EL (cell line): ENCODE measurements around the gene XIRP1.
"Not testable (repeated sequence)": the region's sequence is repeated elsewhere in the genome, so short reads cannot be mapped to it uniquely, and the experiment has no call there.

ENCODE experiments used
- DNase-seq: peaks from one replicate; pipeline ENCODE4 v3.0.0-alpha.2; 2016

XIRP1 gene, protein sequence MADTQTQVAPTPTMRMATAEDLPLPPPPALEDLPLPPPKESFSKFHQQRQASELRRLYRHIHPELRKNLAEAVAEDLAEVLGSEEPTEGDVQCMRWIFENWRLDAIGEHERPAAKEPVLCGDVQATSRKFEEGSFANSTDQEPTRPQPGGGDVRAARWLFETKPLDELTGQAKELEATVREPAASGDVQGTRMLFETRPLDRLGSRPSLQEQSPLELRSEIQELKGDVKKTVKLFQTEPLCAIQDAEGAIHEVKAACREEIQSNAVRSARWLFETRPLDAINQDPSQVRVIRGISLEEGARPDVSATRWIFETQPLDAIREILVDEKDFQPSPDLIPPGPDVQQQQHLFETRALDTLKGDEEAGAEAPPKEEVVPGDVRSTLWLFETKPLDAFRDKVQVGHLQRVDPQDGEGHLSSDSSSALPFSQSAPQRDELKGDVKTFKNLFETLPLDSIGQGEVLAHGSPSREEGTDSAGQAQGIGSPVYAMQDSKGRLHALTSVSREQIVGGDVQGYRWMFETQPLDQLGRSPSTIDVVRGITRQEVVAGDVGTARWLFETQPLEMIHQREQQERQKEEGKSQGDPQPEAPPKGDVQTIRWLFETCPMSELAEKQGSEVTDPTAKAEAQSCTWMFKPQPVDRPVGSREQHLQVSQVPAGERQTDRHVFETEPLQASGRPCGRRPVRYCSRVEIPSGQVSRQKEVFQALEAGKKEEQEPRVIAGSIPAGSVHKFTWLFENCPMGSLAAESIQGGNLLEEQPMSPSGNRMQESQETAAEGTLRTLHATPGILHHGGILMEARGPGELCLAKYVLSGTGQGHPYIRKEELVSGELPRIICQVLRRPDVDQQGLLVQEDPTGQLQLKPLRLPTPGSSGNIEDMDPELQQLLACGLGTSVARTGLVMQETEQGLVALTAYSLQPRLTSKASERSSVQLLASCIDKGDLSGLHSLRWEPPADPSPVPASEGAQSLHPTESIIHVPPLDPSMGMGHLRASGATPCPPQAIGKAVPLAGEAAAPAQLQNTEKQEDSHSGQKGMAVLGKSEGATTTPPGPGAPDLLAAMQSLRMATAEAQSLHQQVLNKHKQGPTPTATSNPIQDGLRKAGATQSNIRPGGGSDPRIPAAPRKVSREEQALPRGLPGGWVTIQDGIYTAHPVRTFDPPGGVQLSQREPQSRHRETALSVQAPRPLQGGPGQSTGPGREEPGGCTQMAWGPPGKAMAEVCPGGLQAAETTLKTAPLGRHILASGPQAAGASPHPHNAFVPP (N-terminal part only)

GRCh38 chr3:39192490-39193092 is at the start of gene XIRP1:
TSS of gene XIRP1 (minus strand) at chr3:39192595. CDS start at chr3:39189445, 3,150 bp downstream.
- DNase-seq, result peak; percentile 31

DNA sequence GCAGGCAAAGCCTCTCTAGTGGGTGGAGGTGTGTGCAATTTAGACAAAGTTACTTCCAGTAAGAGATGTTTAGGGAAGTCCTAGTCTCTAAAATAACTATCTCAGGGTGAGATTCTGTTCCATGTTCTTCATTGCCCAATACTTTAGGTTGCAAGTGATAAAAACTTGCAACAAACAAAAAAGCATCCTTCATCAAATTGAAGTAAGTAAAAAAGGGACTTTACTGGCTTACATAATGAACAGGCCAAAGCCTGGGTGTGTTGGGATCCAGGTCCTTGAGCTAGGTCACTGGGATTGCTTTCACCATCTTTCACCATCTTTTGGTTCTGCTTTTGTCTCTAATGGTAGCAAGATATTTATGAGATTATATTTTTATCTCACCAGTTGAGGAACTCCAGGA is 49.2 kb upstream of the XIRP1 start:
- no peak for DNase-seq

DNA sequence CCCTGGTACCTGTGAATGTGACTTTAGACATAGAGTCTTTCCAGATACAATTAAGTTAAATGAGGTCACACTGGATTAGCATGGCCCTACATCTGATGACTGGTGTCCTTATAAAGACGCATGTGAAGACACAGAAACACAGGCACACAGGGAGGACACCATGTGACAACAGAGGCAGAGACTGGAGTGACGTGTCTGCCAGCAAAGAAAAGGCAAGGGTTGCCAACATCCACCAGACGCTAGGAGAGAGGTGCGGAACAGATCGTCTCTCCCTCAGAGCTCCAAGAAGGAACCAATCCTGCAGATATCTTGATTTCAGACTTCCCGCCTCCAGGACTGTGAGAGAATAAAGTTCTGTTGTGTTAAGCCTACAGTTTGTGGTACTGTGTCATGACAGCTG is 44.6 kb upstream of the XIRP1 start:
- DNase-seq, result no peak

GRCh38 chr3:39234651-39235050 is 42.3 kb upstream of the XIRP1 start:
- no peak for DNase-seq

DNA sequence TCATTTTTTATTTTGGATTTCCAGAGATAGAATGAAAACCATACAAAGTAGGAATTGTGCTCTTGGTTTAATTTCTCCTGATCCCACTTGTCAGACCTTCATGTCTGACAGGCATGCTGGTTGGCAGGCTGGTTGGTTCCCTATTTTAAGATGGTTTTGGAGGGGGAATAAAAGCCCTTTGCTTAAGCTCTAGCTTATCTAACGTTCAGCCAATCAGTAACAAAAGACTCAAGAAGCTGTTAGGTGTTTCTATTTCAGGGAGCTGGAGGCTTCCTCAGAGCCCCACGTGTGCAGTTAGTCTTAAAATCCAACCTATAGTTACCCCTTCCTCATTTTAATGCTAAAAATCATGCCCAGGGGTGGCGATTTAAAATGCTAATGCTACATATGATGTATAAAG is 40.5 kb upstream of the XIRP1 start:
- no peak for DNase-seq

GRCh38 chr3:39230453-39230852 is 38.1 kb upstream of the XIRP1 start:
- DNase-seq, result no peak

DNA sequence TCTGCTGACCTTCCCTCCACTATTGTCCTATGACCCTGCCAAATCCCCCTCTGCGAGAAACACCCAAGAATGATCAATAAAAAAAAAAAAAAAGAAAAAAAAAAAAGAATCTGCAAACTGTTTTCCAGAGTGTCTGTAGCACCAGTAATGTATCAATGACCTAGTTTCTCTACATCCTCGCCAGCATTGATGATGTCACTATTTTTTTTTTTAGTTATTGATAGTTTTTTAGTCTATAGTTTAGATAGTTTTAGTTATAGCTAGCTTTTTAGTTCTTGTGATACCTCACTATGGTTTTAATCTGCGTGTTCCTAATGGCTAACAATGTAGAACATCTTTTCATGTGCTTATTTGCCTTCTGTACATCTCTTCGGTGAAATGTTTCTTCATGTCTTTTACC is 36.1 kb upstream of the XIRP1 start:
- DNase-seq, result no peak

DNA sequence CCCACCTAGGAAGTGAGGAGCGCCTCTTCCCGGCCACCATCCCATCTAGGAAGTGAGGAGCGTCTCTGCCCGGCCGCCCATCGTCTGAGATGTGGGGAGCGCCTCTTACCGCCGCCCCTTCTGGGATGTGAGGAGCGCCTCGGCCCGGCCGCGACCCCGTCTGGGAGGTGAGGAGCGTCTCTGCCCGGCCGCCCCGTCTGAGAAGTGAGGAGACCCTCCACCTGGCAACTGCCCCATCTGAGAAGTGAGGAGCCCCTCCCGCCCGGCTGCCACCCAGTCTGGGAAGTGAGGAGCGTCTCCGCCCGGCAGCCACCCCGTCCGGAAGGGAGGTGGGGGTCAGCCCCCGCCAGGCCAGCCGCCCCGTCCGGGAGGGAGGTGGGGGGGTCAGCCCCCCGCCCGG is 35.2 kb upstream of the XIRP1 start:
- not testable (repeated sequence) for DNase-seq

DNA sequence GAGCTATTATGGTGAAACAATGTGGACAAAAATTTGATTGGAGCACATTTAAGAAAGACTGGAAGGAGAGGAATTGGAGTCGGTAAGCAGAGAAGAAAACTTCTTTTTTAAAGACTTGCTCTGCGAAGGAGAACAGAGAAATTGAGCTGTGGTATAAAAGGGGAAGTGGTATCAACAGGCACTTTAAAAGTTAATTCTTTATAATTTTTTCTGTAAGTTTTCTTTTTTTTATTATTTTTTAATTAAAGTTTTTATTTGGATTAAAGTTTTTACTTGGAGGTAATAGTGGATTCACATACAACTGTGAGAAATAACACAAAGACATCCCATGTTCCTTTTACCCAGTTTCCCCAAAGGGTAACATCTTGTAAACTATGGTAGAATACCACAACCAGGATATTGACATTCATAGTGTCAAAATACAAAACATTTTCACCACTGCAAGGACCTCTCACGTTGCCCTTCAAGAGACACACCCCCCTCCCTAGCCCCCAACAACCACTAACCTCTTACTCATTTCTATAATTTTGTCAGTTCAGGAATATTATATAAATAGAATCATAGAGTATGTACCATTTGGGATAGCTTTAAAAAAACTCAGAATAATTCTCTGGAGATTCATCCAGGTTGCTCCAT is 33.8 kb upstream of the XIRP1 start:
- no peak for DNase-seq

DNA sequence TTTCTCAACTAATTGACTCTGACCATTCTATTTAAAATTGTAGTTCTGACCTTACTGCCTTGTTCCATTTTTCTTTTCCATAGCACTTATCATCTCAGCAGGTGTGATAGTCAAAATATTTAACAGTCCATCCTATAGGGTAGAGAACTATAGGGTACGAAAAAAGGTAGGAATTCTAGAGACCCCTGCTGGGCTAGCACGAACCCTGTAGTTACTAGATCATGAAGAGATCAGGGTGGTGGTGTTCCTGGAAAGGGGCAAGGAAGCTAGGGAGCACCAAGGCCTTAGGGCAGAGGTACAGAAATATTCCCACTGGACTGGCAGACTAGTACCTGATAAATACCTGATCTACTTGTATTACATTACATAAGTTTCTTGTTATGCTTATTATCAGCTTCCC is 31.9 kb upstream of the XIRP1 start:
- DNase-seq, result no peak

- DNase-seq, result no peak
Measured at GRCh38 chr3:39222939-39223338, 30.5 kb upstream of the XIRP1 start.

GRCh38 chr3:39222462-39222861 is 30.1 kb upstream of the XIRP1 start:
- DNase-seq, result no peak

GRCh38 chr3:39221141-39221530 is 28.7 kb upstream of the XIRP1 start:
- DNase-seq, result no peak

- DNase-seq, result no peak
Measured at GRCh38 chr3:39220407-39221140, 28.2 kb upstream of the XIRP1 start.

DNA sequence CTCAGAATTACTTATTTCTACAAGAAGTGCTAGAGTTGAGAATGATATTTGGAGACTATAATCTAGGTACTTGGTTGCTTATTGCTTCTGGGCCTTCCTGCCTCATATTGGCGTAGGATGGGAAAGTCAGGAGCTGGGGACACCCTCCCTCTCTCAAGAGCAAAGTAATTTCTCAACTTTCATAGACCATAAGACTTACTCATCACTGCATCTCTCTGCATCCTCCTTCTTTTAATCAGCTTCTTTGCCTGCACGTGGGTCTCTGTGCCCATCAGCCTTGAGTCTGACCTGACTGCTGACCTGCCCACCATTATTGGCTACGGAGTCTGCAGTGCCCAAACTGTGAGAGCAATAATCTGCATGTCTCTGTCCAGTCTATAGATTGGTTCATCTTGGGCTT is 27.3 kb upstream of the XIRP1 start:
- no peak for DNase-seq

- DNase-seq, result no peak
Measured at GRCh38 chr3:39216176-39216790, 23.9 kb upstream of the XIRP1 start.

- DNase-seq, result no peak
Measured at GRCh38 chr3:39213613-39214012, 21.2 kb upstream of the XIRP1 start.

GRCh38 chr3:39212665-39213064 is 20.3 kb upstream of the XIRP1 start:
- DNase-seq, result no peak

- no peak for DNase-seq
Measured at GRCh38 chr3:39211332-39212130, 19.1 kb upstream of the XIRP1 start.

DNA sequence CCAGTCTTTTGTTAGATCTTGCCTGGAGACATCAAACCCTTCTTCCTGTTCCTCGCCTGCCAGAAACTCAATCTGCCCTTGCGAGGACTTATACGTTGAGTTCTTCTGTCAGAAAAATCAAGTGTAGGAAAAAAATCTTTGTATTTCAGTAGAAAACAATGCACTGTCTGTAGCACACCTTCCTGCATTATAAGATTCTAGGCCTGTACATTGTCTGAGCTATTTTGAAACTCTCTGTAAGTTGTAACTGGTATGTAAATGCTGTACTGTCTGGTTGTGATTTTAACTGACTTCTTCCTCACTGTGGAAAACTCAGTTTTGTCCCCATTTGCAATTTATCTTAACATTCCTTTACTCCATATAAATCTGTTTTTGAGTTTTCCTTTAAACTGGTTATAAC is 17.7 kb upstream of the XIRP1 start:
- no peak for DNase-seq
